ENCODE results near the gene LYRM4. TPM values are rescaled to one million over a fixed set of nuclear protein-coding genes. Genes with fewer than 3 reads are reported as not detected.

Gene LYRM4
- total RNA-seq, 1 donor from 2014 or later: 34.4 TPM

- Mint-ChIP-seq H3K4me1 (ENCODE audit: low read depth) (no peaks in the 10 kb centered on the region), H3K27ac (no peak overlapping the region), H3K27me3 (no peaks in the 10 kb centered on the region), H3K4me3 (ENCODE audit: low read depth) (no peak overlapping the region), H3K9me3 (ENCODE audit: low read depth) (no peaks in the 10 kb centered on the region), H3K36me3 (ENCODE audit: insufficient read depth) (no peaks in the 10 kb centered on the region)
- DNase-seq (ENCODE audit: low spot score, unreplicated experiment): no peak
- no peak for TF ChIP-seq CTCF (IDR thresholded peaks at IDR 0.05; ENCODE audit: unreplicated experiment)
These were observed 101.6 kb downstream of the LYRM4 start for GRCh38 chr6:5159162-5159561.

- no peaks in the 10 kb centered on the region for H3K9me3 Mint-ChIP-seq (ENCODE audit: low read depth)
- no peak overlapping the region for H3K4me3 Mint-ChIP-seq (ENCODE audit: low read depth)
- no peak for TF ChIP-seq CTCF (IDR thresholded peaks at IDR 0.05; ENCODE audit: unreplicated experiment)
- DNase-seq (ENCODE audit: low spot score, unreplicated experiment): no peak
- no peak overlapping the region for H3K27ac Mint-ChIP-seq
- no peaks in the 10 kb centered on the region for H3K4me1 Mint-ChIP-seq (ENCODE audit: low read depth)
- H3K27me3 Mint-ChIP-seq: no peaks in the 10 kb centered on the region
- no peaks in the 10 kb centered on the region for H3K36me3 Mint-ChIP-seq (ENCODE audit: insufficient read depth)
These were observed 102.6 kb downstream of the LYRM4 start for GRCh38 chr6:5158180-5158579.

- Mint-ChIP-seq H3K27me3 (no peaks in the 10 kb centered on the region), H3K27ac (no peak overlapping the region), H3K4me3 (ENCODE audit: low read depth) (no peak overlapping the region), H3K36me3 (ENCODE audit: insufficient read depth) (no peaks in the 10 kb centered on the region), H3K9me3 (ENCODE audit: low read depth) (no peaks in the 10 kb centered on the region), H3K4me1 (ENCODE audit: low read depth) (no peaks in the 10 kb centered on the region)
- no peak for TF ChIP-seq CTCF (IDR thresholded peaks at IDR 0.05; ENCODE audit: unreplicated experiment)
- no peak for DNase-seq (ENCODE audit: low spot score, unreplicated experiment)
These were observed 103.1 kb downstream of the LYRM4 start for GRCh38 chr6:5157621-5158138.

- no peak for DNase-seq (ENCODE audit: low spot score, unreplicated experiment)
- H3K4me1 Mint-ChIP-seq (ENCODE audit: low read depth): no peaks in the 10 kb centered on the region
- no peak overlapping the region for H3K27ac Mint-ChIP-seq
- no peak overlapping the region for H3K4me3 Mint-ChIP-seq (ENCODE audit: low read depth)
- H3K36me3 Mint-ChIP-seq (ENCODE audit: insufficient read depth): no peaks in the 10 kb centered on the region
- H3K9me3 Mint-ChIP-seq (ENCODE audit: low read depth): no peaks in the 10 kb centered on the region
- TF ChIP-seq CTCF (IDR thresholded peaks at IDR 0.05; ENCODE audit: unreplicated experiment): no peak
- no peaks in the 10 kb centered on the region for H3K27me3 Mint-ChIP-seq
These were observed 104.1 kb downstream of the LYRM4 start for GRCh38 chr6:5156627-5157026.

- Mint-ChIP-seq H3K27me3 (no peaks in the 10 kb centered on the region), H3K9me3 (ENCODE audit: low read depth) (no peaks in the 10 kb centered on the region), H3K27ac (no peak overlapping the region), H3K36me3 (ENCODE audit: insufficient read depth) (no peaks in the 10 kb centered on the region), H3K4me3 (ENCODE audit: low read depth) (no peak overlapping the region), H3K4me1 (ENCODE audit: low read depth) (no peaks in the 10 kb centered on the region)
- no peak for DNase-seq (ENCODE audit: low spot score, unreplicated experiment)
- TF ChIP-seq CTCF (IDR thresholded peaks at IDR 0.05; ENCODE audit: unreplicated experiment): no peak
These were observed 104.8 kb downstream of the LYRM4 start for GRCh38 chr6:5155906-5156305.
